ENCODE results near the gene MORN1.
"Not testable (repeated sequence)": the region's sequence is repeated elsewhere in the genome, so short reads cannot be mapped to it uniquely, and the experiment has no call there.

The MORN1 gene

GRCh38 chr1:2391041-2391930, at the start of gene MORN1, which contains the start of gene RER1:
TSS of gene MORN1 (minus strand) at chr1:2391554. CDS start at chr1:2391533, 21 bp downstream.
TSS of gene RER1 (plus strand) at chr1:2391841. CDS start at chr1:2395791, 3,950 bp downstream.
- DNase-seq: peak; percentile 99

DNA sequence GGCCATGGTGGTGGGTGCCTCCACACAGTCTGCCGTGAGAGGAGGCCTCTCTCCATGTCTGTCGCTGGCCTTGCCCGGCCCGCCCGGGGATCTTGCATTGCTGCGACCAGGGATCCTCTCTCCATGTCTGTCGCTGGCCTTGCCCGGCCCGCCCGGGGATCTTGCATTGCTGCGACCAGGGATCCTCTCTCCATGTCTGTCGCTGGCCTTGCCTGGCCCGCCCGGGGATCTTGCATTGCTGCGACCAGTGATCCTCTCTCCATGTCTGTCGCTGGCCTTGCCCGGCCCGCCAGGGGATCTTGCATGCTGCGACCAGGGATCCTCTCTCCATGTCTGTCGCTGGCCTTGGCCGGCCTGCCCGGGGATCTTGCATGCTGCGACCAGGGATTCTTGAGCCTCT, 49.0 kb upstream of the MORN1 start:
- not testable (repeated sequence) for DNase-seq

DNA sequence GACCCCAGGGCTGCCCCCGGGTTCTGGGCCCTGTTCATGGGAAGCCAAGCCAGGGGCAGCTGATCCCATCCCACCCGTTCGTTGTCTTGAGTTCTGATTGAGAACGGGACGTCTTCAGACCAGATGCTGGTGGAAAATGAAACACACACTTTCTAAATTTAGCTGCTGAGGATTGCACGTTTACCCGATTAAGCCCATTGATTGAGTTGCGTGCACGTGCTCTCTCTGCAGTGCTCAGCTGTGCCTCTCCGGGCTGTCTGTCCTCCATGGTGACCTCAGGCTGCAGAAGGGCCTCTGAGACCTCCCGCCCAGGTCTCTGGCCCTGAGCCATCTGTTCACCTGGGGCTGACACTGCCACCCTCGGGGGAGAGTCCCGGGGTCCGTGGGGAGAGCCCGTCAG, 48.0 kb upstream of the MORN1 start:
- DNase-seq: no peak

GRCh38 chr1:2438641-2439040, 47.3 kb upstream of the MORN1 start:
- DNase-seq: no peak

- no peak for DNase-seq
Measured at GRCh38 chr1:2438038-2438437, 46.7 kb upstream of the MORN1 start.

GRCh38 chr1:2437617-2438016, 46.3 kb upstream of the MORN1 start:
- DNase-seq: no peak

DNA sequence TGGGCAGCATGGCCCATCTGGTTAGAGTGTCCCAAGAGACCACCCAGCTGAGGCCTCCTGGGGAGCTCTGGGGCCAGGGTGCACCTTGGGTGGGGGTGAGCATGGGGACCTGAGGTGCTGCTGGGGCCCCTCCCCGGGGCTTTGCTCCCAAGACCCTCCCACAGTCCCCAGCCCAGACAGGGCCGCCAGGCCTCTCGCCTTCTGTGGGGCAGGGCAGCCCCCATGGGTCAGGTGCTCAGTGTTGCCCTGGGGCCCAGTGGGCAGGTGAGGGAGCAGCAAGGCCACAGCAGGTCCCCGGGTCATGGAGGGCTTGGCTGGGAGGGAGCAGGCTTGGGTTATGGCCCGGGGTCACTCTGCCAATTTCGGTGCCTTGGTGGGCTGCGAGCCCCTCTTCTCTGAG, 45.5 kb upstream of the MORN1 start:
- no peak for DNase-seq

DNA sequence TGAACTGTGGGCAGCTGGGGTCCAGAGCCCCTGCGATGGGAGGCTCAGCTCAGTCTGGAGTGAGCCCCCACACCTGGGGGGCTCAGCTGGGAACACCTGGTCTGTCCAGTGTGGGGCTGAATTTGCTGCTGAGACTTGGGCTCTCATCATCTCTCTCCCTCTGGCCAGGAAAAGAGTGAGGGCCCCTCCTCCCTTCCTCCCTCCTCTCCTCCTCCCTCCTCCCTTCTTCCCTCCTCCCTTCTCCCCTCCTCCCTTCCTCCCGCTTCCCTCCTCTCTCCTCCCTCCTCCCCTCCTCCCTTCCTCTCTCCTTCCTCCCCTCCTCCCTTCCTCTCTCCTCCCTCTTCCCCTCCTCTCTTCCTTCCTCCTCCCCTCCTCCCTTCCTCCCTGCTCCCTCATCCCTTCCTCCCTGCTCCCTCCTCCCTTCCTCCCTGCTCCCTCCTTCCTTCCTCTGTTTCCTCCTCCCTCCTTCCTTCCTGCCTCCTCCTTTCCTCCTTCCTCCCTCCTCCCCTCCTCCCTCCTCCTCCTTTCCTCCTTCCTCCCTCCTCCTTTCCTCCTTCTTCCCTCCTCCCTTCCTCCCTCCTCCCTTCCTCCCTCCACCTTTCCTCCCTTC, 44.5 kb upstream of the MORN1 start:
- no peak for DNase-seq

DNA sequence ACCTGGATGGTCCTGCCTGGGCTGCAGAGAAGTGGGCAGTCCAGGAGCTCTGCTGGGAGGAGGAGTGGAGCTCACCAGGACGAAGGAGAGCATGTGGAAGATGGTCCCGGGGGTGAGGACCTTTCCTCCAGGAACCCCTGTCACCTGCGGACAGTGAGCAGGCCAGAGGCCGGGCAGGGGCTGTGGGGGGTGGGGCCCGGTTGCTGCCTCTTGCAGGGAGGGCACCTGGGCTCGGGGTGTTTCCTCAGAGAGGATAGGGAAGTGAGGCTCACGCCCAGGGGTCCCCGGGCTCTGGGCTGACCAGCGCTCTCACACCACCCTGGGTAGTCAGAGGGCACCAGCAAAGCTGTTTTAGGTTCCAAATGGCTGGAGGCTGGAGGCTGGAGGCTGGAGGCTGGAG, 43.7 kb upstream of the MORN1 start:
- DNase-seq: no peak

DNA sequence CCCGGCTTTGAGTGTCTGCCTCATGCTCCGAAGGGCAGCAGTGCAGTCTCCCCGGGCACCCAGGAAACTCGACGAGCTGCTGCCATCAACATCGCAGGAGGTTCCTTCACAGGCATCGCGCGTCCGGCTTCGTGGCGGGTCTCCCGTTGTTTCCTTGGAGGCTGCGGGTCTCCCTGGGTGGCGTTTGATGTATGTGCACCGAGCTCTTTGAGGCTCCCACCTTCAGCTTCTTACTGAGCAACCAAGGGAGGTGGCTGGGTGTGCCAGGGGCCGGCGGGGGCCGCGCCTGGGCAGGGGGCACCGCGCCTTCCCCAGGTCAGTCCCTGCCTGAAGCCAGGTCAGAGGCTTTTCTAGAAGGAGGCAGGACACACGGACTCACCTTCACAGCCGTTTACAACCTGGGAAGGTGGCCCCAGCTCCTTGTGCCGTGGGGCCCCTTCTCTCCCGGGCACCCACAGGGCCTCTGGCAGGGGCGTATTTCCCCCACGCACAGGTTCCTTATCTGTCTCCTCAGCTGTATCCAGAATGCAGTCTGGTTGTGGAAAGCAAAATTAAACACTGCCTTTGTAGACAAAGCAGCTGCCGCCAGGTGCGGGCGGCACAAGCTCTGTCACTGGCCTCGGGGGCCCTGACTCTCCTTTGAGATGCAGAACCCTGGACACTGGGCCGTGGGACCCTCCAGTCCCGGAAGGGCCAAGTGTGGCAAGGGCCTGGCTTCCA, 42.7 kb upstream of the MORN1 start:
- no peak for DNase-seq

DNA sequence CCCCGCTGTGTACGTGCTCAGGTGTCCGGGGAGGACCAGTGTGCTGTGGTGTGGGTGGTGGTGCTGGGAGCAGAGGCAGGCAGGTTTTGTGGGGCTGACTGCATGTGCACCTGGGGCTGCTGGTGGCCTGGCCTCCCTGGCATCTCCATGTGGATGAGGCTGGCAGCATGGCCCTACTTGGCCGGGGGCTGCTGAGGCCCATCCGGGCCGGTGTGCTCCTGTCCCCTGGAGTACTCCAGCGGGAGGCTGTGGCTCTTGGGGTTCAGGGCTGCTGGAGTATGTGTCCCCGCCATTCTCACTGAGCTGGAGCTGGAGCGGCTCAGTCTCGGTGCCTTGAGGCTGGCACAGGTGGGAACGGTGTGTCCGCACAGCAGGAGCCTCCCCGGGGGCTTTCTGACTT, 41.8 kb upstream of the MORN1 start:
- DNase-seq: no peak

GRCh38 chr1:2432441-2432844, 41.1 kb upstream of the MORN1 start:
- DNase-seq: no peak

- no peak for DNase-seq
Measured at GRCh38 chr1:2431518-2431917, 40.2 kb upstream of the MORN1 start.

DNA sequence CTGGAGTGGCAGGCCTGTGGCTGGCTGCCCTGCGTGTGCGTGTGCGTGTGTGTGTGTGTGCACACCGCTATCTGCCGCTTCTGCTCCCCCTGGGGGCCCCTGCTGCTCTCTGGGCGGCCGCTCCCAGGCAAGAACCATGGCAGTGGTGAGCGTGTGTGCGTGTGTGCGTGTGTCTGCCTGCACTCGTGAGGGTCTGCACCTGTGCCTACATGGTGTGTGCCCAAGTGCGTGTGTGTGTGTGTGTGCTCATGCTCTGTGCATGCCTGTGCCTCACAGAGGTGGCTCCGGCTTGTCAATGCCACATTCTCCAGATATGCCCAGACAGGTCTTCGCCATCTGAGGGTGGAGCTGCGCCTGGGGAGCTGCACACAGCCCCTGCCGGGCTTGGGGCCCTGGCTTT, 39.7 kb upstream of the MORN1 start:
- DNase-seq: no peak

DNA sequence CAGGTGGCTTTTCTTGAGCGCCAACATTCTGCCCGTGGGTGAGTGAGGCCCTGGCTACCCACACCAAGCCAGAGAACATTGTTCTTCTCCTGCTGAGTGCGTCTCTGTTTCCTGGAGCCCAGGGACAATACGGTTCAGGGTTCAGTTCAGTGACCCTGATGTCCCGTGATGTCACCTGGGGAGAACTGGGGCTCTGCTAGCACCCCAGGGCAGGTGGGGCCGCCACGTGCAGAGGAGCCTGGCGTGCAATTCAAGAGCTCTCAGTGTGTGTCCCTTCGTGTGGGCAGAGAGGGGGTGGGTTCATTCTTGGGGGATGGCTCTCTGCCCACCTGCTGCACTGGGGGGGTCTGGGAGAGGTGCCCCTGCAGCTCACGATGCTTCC, 39.2 kb upstream of the MORN1 start:
- DNase-seq: no peak

GRCh38 chr1:2429780-2430591, 38.6 kb upstream of the MORN1 start:
- no peak for DNase-seq

DNA sequence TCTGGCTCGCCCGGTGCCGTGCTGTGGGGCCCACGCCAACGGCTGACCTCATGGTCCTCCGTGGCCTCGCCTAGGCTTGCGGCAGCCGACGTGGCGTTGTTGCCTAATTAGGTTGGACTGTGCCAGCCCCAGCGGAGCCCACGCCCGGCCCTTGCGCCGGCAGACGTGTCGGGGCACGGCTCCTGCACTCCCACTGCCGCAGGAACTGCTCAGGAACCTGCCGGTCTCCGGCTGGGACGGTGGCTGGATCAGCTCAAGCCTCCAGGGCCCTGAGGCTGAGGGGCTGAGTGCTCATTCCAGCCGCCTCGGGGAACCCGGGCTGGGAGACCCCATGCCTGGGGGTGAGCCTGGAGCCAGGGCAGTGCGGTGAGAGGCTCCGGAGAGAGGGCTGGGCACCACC, 37.1 kb upstream of the MORN1 start:
- DNase-seq: no peak

GRCh38 chr1:2427976-2428375, 36.6 kb upstream of the MORN1 start:
- no peak for DNase-seq

DNA sequence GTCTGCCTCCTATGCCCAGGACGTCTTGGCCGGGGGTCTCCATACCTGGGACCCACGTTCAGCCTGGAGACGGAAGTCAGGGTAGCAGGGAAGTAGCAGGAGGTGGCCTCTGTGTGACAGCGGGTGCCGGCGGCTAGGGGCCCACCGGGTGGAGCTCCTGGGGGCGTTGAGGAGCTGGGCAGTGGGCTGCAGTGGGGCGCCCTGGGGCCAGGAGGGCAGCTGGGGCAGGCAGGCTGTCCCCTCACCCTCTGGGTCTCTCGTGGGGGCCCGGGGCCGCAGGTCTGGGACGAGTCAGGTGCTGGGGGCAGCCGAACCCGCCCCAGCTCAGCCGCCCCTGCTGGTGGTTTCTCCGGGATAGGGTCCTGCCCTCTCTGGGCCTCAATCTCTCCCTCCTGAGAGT, 35.7 kb upstream of the MORN1 start:
- no peak for DNase-seq

- no peak for DNase-seq
Measured at GRCh38 chr1:2426540-2426939, 35.2 kb upstream of the MORN1 start.

DNA sequence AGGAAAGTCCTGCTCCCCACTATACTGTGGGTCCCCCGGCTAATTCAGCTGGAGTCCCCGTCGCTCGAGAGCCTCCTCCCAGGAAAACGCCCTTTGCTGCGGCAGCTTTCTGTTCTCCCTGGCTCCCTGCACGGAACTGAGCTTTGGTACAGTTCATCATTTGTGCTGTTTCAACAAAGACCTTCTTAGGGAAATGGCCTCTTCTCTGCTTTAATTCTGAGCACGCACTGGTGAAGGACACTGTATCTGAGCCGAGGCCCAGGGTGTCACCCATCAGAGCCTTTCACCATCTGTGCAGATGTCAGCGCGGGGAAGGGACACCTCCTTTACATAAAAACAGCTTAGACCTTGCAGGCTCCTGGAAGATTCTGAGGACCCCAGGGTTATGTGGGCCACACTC, 34.5 kb upstream of the MORN1 start:
- no peak for DNase-seq

- DNase-seq: no peak
Measured at GRCh38 chr1:2422523-2422922, 31.2 kb upstream of the MORN1 start.

GRCh38 chr1:2419416-2419815, 28.1 kb upstream of the MORN1 start:
- DNase-seq: no peak
